ENCODE results near the gene WDR70. TPM values are rescaled to one million over a fixed set of nuclear protein-coding genes. Genes with fewer than 3 reads are reported as not detected.

WDR70 gene
- total and polyA plus RNA-seq, 7 donors = 8.4 to 36.4 (median 25.5) TPM

GRCh38 chr5:37557734-37558293 lies 178.7 kb downstream of the WDR70 start:
- H3K9me3 ChIP-seq = peaks cover 0 to 3% (median 0%) of the 10 kb centered on the region in 4 donors
- no peak for TF ChIP-seq POLR2AphosphoS5 (IDR thresholded peaks at IDR 0.05)
- no peak for TF ChIP-seq POLR2A (IDR thresholded peaks at IDR 0.05)
- no peak for TF ChIP-seq EP300 (IDR thresholded peaks at IDR 0.05)
- no peak for TF ChIP-seq CTCF (IDR thresholded peaks at IDR 0.05)
- no peak for DNase-seq
- no peak overlapping the region for H3K27ac ChIP-seq
- H3K36me3 ChIP-seq = no peaks in the 10 kb centered on the region
- no peak overlapping the region for H3K4me3 ChIP-seq
- 84 to 91% methylated on average over 2 of the region's 2 CpGs for WGBS, 2 donors
- H3K27me3 ChIP-seq = no peaks in the 10 kb centered on the region
- peaks cover 0 to 15% (median 11%) of the 10 kb centered on the region in 4 donors for H3K4me1 ChIP-seq
- intact Hi-C loops (cut with DNase I) = no loop called here

- H3K36me3 ChIP-seq = no peaks in the 10 kb centered on the region
- TF ChIP-seq EP300 (IDR thresholded peaks at IDR 0.05) = no peak
- no peak for TF ChIP-seq POLR2AphosphoS5 (IDR thresholded peaks at IDR 0.05)
- no peak for TF ChIP-seq CTCF (IDR thresholded peaks at IDR 0.05)
- no peak for TF ChIP-seq POLR2A (IDR thresholded peaks at IDR 0.05)
- peaks cover 0 to 13% (median 12%) of the 10 kb centered on the region in 4 donors for H3K4me1 ChIP-seq
- H3K27me3 ChIP-seq = no peaks in the 10 kb centered on the region
- H3K4me3 ChIP-seq = no peak overlapping the region
- no peak for DNase-seq
- peak overlapping the region in 1 of 4 donors; percentile 1 for H3K27ac ChIP-seq
- H3K9me3 ChIP-seq = no peaks in the 10 kb centered on the region
- intact Hi-C loops (cut with DNase I) = no loop called here
- WGBS, 2 donors = 74 to 80% methylated on average over 2 of the region's 2 CpGs
Observed at GRCh38 chr5:37565062-37565670, 186.0 kb downstream of the WDR70 start.

GRCh38 chr5:37567566-37567965 lies 188.4 kb downstream of the WDR70 start:
- no peaks in the 10 kb centered on the region for H3K27me3 ChIP-seq
- H3K36me3 ChIP-seq = no peaks in the 10 kb centered on the region
- intact Hi-C loops (cut with DNase I) = no loop called here
- no peak for DNase-seq
- H3K9me3 ChIP-seq = no peaks in the 10 kb centered on the region
- no peak overlapping the region for H3K27ac ChIP-seq
- WGBS, 2 donors = 62 to 91% methylated on average over 3 of the region's 3 CpGs
- no peak for TF ChIP-seq CTCF (IDR thresholded peaks at IDR 0.05)
- TF ChIP-seq POLR2A (IDR thresholded peaks at IDR 0.05) = no peak
- no peak for TF ChIP-seq EP300 (IDR thresholded peaks at IDR 0.05)
- TF ChIP-seq POLR2AphosphoS5 (IDR thresholded peaks at IDR 0.05) = no peak
- no peak overlapping the region for H3K4me3 ChIP-seq
- H3K4me1 ChIP-seq = peaks cover 0 to 13% (median 12%) of the 10 kb centered on the region in 4 donors

- intact Hi-C loops (cut with DNase I) = no loop called here
Observed at GRCh38 chr5:37568018-37568753, 189.1 kb downstream of the WDR70 start.

More at GRCh38 chr5:37568018-37568753, 189.1 kb downstream of the WDR70 start:
- Histone ChIP-seq H3K9me3 (no peaks in the 10 kb centered on the region), H3K27ac (no peak overlapping the region), H3K27me3 (no peaks in the 10 kb centered on the region), H3K4me1 (peaks cover 0 to 13% (median 12%) of the 10 kb centered on the region in 4 donors), H3K4me3 (no peak overlapping the region), H3K36me3 (no peaks in the 10 kb centered on the region)
- TF ChIP-seq CTCF (IDR thresholded peaks at IDR 0.05) (no peak), POLR2AphosphoS5 (IDR thresholded peaks at IDR 0.05) (no peak), POLR2A (IDR thresholded peaks at IDR 0.05) (no peak), EP300 (IDR thresholded peaks at IDR 0.05) (no peak)
- no peak for DNase-seq

Data from sigmoid colon (tissue), 7 donors.